Pancreas (tissue), 10 donors: ENCODE results near the gene KIF22. TPM values are rescaled to one million over a fixed set of nuclear protein-coding genes. Genes with fewer than 3 reads are reported as not detected.
"Not testable (repeated sequence)": the region's sequence is repeated elsewhere in the genome, so short reads cannot be mapped to it uniquely, and the experiment has no call there.

Source experiments
- ATAC-seq, 4 donors: fragments of 200-7000 bp; cut with Tn5 transposase; one replicate each; pipeline versions ENCODE4 v1.8.0 to v1.9.1; 2020; ENCODE audit warnings: mild to moderate bottlenecking in 4 of 4, moderate library complexity in 4 of 4
- DNase-seq, 6 donors: peaks; one replicate each; pipeline ENCODE4 v3.0.0-alpha.2; 2020
- FAIRE-seq: peaks from 2 replicates; lab custom pipeline; 2012; peaks lifted over from hg19 to GRCh38; lab: Jason Lieb, UNC
- H3K27ac ChIP-seq, 4 donors: fragments of 200-600 bp; sonication (generic); 1 replicate in 3 of 4; 2 replicates in 1 of 4; pipeline versions ENCODE4 v1.5.0 to v1.8.0; 2020
- H3K27me3 ChIP-seq, 4 donors: fragments of 200-600 bp; one replicate each; pipeline ENCODE4 v1.8.0; 2021
- H3K36me3 ChIP-seq, 3 donors: fragments of 200-600 bp; sonication (generic) in 1 of 3; one replicate each; pipeline versions ENCODE4 v1.5.0 to v1.8.0; 2020 to 2021
- H3K4me1 ChIP-seq, 3 donors: fragments of 200-600 bp; one replicate each; pipeline ENCODE4 v1.8.0; 2021
- H3K4me3 ChIP-seq, 4 donors: fragments of 200-600 bp; sonication (generic) in 2 of 4; one replicate each; pipeline versions ENCODE4 v1.5.0 to v1.8.0; 2020 to 2021
- H3K9me3 ChIP-seq, 4 donors: fragments of 200-600 bp; one replicate each; pipeline ENCODE4 v1.8.0; 2021
- WGBS, 2 donors: extraction: QIAGEN DNeasy Blood & Tissue Kit; methylation state at CpG; one replicate each; pipeline ENCODE4 v1.1.7; 2013; 5-methylcytosine and 5-hydroxymethylcytosine counted together
- intact Hi-C, 3 donors: fragments of 100-400 bp; cut with DNase I; formaldehyde crosslinking; loops; one replicate each; pipeline versions ENCODE4 v1.11.1 to v1.14.2; 2022
- polyA plus RNA-seq, 2 donors: library from polyadenylated mRNA; stranded (reverse); fragments of 200-250 nt; gene quantifications; one replicate each; pipeline ENCODE4 v1.2.3, GENCODE V29; 2013
- total RNA-seq, 6 donors: library from RNA; stranded (reverse); fragmentation: NEBNext Ultra II Directional in 4 of 6; extraction: Animal tissue kit (Norgen Biotek cat#: 25700) in 4 of 6; gene quantifications; one replicate each; pipeline versions ENCODE4 v1.2.1 to v1.2.4, GENCODE V29; 2021 to 2023
- TF ChIP-seq, protein P1 (sequence below), 4 donors: fragments of 200-600 bp; sonication (generic) in 3 of 4; IDR thresholded peaks; one replicate each; pipeline versions ENCODE4 v1.5.0 to v1.8.0; 2021; ENCODE audit warnings: antibody characterized with exemption in 4 of 4
- donor health status: healthy with polysubstance abuse.
- donor health status: DM: no; HTN: no; CAD: no; lungs with moderate emphysema.
- donor health status: DM: no; HTN: no; CAD: no.
- donor health status: control.
- donor health status: control.
- donor health status: Bipolar disorder and iron deficiency.
- donor health status: DM: yes; HTN: yes; CAD: no.
- donor health status: DM: no; HTN: no; CAD: no.
- donor health status: DM: no; HTN: no; CAD: no.
- donor health status: DM: yes; HTN: yes; CAD: no.

KIF22 gene
- total and polyA plus RNA-seq, 8 donors = 7.7 to 51.2 (median 13.9) TPM

DNA sequence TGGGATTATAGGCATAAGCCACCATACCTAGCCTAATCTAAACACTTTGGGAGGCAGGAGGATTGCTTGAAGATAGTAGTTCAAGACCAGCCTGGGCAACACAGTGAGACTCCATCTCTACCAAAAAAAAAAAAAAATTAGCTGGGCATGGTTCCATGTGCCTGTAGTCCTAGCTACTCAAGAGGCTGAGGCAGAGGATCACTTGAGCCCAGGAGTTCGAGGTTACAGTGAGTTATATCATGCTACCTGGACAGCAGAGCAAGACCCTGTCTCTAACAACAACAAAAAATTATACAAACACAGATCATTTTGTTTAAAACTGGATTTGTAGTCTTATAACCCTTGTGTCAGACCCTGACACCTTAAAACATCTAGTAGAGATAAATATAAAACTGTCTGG is 37.0 kb upstream of the KIF22 start:
- H3K36me3 ChIP-seq = no peaks in the 10 kb centered on the region
- TF ChIP-seq, protein P1, sequence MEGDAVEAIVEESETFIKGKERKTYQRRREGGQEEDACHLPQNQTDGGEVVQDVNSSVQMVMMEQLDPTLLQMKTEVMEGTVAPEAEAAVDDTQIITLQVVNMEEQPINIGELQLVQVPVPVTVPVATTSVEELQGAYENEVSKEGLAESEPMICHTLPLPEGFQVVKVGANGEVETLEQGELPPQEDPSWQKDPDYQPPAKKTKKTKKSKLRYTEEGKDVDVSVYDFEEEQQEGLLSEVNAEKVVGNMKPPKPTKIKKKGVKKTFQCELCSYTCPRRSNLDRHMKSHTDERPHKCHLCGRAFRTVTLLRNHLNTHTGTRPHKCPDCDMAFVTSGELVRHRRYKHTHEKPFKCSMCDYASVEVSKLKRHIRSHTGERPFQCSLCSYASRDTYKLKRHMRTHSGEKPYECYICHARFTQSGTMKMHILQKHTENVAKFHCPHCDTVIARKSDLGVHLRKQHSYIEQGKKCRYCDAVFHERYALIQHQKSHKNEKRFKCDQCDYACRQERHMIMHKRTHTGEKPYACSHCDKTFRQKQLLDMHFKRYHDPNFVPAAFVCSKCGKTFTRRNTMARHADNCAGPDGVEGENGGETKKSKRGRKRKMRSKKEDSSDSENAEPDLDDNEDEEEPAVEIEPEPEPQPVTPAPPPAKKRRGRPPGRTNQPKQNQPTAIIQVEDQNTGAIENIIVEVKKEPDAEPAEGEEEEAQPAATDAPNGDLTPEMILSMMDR (IDR thresholded peaks at IDR 0.05) = no peak
- 58 to 60% methylated on average over 1 of the region's 1 CpG for WGBS, 2 donors
- DNase-seq (no peak), FAIRE-seq (no peak), ATAC-seq (no peak)
- H3K27ac ChIP-seq = no peak overlapping the region
- no peaks in the 10 kb centered on the region for H3K9me3 ChIP-seq
- H3K4me1 ChIP-seq = no peaks in the 10 kb centered on the region
- no peaks in the 10 kb centered on the region for H3K27me3 ChIP-seq
- no peak overlapping the region for H3K4me3 ChIP-seq
- intact Hi-C loops = no loop called here

DNA sequence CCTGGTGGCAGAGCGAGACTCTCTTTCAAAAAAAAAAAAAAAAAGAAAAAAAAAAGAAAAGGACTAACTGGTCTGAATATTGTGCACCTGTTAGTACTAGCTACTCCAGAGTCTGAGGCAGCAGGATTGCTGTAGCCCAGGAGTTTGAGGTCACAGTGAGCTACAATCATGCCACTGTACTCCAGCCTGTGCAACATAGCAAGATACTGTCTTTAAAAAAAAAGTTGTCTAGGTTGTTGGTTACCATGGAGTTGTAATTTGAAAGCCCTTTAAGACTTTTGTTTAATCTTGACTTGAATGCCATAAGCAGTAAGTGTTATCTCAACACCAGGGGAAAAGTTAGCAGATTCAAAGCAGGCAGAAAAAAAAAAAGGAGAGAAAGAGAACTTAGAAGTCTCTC is 33.9 kb upstream of the KIF22 start:
- no peak for FAIRE-seq
- DNase-seq = no peak
- no peaks in the 10 kb centered on the region for H3K9me3 ChIP-seq
- H3K27me3 ChIP-seq = no peaks in the 10 kb centered on the region
- no peak overlapping the region for H3K27ac ChIP-seq
- intact Hi-C loops = no loop called here
- no peaks in the 10 kb centered on the region for H3K4me1 ChIP-seq
- 35 to 43% methylated on average over 1 of the region's 1 CpG for WGBS, 2 donors
- no peak overlapping the region for H3K4me3 ChIP-seq
- TF ChIP-seq, protein P1 (IDR thresholded peaks at IDR 0.05) = no peak
- no peaks in the 10 kb centered on the region for H3K36me3 ChIP-seq
- ATAC-seq = peak in 3 of 4 donors; percentile 28 to 60 (median 55)

DNA sequence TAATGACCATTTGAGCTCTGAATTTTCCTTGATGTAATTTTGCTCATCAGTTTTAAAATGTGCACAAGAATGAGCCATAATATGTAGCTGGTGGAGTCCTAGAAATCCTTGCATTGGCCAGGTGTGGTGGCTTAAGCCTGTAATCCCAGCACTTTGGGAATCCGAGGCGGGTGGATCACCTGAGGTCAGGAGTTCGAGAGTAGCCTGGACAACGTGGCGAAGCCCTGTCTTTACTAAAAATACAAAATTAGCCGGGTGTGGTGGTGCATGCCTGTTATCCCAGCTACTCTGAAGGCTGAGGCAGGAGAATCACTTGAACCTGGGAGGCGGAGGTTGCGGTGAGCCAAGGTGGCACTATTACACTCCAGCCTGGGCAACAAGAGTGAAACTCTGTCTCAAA is 33.5 kb upstream of the KIF22 start:
- ATAC-seq, FAIRE-seq, H3K27me3 ChIP-seq, DNase-seq, H3K9me3 ChIP-seq, H3K4me3 ChIP-seq, intact Hi-C loops, H3K27ac ChIP-seq, H3K4me1 ChIP-seq, H3K36me3 ChIP-seq: not testable (repeated sequence)
- 69 to 71% methylated on average over 8 of the region's 8 CpGs for WGBS, 2 donors

DNA sequence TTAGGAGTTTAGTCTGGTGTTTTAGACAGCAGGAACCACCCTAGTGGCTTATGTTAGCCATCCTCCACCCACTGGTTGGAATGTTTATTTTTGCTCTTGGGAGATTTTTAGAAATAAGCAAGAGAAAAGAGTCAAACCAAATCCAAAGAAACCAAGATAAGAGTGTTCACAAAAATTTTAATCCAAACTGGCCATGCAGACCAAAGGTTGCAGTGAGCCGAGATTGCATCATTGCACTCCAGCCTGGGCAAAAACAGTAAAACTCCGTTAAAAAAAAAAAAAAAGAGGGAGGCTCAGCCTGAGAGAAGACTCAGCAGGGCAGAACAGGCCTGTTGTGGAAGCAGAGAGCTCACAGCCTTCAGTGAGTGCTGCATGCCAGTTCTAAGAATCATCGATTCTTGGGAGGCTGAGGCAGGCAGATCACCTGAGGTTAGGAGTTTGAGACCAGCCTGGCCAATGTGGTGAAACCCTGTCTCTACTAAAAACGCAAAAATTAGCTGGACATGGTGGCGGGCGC is 32.5 kb upstream of the KIF22 start:
- H3K36me3 ChIP-seq = no peaks in the 10 kb centered on the region
- 66 to 69% methylated on average over 6 of the region's 6 CpGs for WGBS, 2 donors
- H3K9me3 ChIP-seq = no peaks in the 10 kb centered on the region
- TF ChIP-seq, protein P1 (IDR thresholded peaks at IDR 0.05) = no peak
- H3K4me3 ChIP-seq = no peak overlapping the region
- no peaks in the 10 kb centered on the region for H3K4me1 ChIP-seq
- intact Hi-C loops = no loop called here
- no peak overlapping the region for H3K27ac ChIP-seq
- DNase-seq (no peak), ATAC-seq (peak in 1 of 4 donors; percentile 40), FAIRE-seq (no peak)
- no peaks in the 10 kb centered on the region for H3K27me3 ChIP-seq

DNA sequence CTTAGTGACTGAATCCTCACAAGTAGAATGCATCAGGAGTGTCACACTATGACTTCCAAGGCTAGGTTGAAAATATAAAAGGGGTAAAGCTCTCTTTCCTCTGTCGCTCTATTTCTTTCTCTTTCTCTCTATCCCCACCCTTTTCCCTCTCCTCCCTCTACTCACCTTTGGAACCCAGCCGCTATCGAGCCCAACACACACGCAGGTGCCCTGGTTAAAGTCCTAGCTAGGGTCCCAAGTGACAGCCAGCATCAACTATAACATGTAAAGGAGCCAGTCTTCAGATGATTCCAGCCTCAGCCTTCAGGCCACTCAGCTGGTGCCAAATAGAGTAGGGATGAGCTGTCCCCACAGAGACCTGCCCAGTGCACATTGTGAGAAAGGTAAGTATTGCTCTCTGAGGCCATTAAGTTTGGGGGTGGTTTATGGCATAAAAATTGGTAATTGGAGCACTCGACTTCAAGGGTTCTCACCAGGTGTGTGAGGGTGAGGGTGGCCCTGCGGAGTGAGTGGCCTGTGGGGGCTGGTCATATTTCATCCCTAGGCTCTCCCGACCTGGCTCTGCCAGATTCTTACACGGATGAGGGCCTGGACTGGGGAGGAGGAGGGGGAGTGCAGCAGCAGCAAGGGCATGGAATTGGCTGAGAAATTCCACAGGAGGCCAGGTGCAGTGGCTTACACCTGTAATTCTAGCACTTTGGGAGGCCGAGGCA is 29.8 kb upstream of the KIF22 start:
- TF ChIP-seq, protein P1 (IDR thresholded peaks at IDR 0.05) = no peak
- Histone ChIP-seq H3K4me3 (no peak overlapping the region), H3K4me1 (peaks cover 9 to 15% (median 11%) of the 10 kb centered on the region in 3 donors), H3K9me3 (no peaks in the 10 kb centered on the region), H3K27me3 (no peaks in the 10 kb centered on the region), H3K27ac (no peak overlapping the region), H3K36me3 (no peaks in the 10 kb centered on the region)
- ATAC-seq (no peak), DNase-seq (no peak), FAIRE-seq (no peak)
- intact Hi-C loops = no loop called here
- 79 to 84% methylated on average over 9 of the region's 9 CpGs for WGBS, 2 donors

DNA sequence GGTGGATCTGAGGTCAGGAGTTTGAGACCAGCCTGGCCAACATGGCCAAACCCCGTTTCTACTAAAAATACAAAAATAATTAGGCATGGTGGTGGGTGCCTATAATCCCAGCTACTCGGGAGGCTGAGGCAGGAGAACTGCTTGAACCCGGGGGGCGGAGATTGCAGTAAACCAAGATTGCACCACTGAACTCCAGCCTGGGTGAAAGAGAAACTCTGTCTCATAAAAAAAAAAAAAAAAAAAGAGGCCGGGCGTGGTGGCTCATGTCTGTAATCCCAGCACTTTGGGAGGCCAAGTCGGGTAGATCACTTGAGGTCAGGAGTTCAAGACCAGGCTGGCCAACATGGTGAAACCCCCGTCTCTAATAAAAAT is 29.3 kb upstream of the KIF22 start:
- H3K27ac ChIP-seq, H3K4me3 ChIP-seq, H3K27me3 ChIP-seq, FAIRE-seq, H3K36me3 ChIP-seq, ATAC-seq, DNase-seq, H3K9me3 ChIP-seq, intact Hi-C loops: not testable (repeated sequence)
- 80 to 91% methylated on average over 6 to 8 of the region's 8 CpGs for WGBS, 2 donors
- peaks cover 9 to 16% (median 11%) of the 10 kb centered on the region in 3 donors for H3K4me1 ChIP-seq
